SKM-1 (cell line): ENCODE results near the gene BRMS1.
"Not testable (repeated sequence)": the region's sequence is repeated elsewhere in the genome, so short reads cannot be mapped to it uniquely, and the experiment has no call there.

ENCODE experiments used
- DNase-seq: peaks from one replicate; lab custom pipeline; 2025; ENCODE audit not compliant: unreplicated experiment; lab: John Stamatoyannopoulos, UW

The BRMS1 gene

GRCh38 chr11:66344550-66345315 lies at the start of gene BRMS1:
BRMS1 (minus strand) TSS chr11:66345104; CDS start chr11:66342234, 2,870 bp downstream.
- peak; percentile 81 for DNase-seq

DNA sequence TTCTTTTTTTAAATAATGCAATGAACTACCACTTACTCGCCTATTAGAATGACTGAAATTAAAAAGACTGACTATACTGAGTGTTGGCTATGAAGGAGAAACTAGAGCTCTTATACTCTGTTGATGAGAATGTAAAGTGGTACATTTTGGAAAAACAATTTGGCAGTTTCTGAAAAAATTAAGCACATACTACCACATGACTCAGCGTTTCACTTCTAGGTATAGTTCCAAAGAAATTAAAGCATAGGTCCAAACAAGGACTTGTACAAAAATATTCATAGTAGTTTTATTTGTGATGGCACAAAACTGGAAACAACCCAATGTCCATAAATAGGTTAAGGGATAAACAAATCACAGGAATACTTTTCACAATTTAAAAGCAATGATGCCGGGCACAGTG lies 49.0 kb upstream of the BRMS1 start:
- no peak for DNase-seq

- DNase-seq: no peak
These were observed 46.4 kb upstream of the BRMS1 start for GRCh38 chr11:66391322-66391721.

DNA sequence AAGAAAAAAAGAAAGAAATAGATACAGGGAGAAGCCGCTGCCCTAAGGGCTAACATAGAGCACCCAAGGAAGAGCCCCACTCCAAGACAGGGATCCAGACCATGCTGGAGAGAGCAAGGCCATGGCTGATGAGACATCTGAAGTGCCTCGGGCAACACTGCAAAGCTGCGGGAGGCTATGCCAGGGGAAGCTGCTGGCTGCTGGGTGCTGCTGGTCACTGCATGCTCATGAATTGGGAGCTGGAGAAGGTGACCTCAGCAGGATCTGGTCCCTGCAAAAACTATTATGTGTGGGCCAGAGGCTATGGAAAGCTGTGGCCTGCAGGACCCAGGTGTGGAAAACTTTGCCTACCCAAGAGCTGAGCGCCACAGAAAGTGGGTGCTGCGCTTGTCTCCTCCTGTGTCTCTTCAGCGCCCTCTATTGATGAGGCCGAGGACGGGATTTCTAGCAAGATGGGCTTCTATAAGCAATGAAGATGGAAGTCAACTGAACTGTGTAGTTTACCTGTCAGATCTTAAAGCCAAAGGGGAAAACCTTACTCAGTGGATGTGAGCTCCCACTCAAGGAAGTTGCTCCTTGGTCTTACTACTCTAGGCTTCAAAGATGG lies 44.0 kb upstream of the BRMS1 start:
- peak; percentile 79 for DNase-seq

GRCh38 chr11:66386171-66387069 lies 41.5 kb upstream of the BRMS1 start:
- peak; percentile 82 for DNase-seq

DNA sequence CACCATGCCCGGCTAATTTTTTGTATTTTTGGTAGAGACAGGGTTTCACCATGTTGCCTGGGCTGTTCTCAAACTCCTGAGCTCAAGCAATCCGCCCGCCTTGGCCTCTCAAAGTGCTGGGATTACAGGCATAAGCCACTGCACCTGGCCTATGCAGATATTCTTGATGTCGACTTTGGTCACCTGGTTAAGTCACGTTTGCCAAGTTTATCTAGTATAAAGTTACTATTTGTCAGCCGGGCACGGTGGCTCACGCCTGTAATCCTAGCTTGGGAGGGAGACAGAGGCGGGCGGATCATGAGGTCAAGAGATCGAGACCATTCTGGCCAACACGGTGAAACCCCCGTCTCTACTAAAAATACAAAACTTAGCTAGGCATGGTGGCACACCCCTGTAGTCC lies 39.4 kb upstream of the BRMS1 start:
- not testable (repeated sequence) for DNase-seq

DNA sequence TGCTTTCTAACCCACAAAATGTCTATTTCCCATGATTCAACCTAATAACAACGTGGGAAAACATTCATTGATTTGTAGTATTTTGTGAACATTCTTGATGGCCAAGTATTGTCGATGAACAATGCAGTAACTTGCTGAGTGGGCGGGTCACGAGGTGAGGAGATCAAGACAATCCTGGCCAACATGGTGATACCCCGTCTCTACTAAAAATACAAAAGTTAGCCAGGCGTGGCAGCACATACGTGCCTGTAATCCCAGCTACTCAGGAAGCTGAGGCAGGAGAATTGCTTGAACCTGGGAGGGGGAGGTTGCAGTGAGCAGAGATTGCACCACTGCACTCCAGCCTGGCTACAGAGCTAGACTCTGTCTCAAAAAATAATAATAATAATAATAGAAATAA lies 35.4 kb upstream of the BRMS1 start:
- DNase-seq: not testable (repeated sequence)

DNA sequence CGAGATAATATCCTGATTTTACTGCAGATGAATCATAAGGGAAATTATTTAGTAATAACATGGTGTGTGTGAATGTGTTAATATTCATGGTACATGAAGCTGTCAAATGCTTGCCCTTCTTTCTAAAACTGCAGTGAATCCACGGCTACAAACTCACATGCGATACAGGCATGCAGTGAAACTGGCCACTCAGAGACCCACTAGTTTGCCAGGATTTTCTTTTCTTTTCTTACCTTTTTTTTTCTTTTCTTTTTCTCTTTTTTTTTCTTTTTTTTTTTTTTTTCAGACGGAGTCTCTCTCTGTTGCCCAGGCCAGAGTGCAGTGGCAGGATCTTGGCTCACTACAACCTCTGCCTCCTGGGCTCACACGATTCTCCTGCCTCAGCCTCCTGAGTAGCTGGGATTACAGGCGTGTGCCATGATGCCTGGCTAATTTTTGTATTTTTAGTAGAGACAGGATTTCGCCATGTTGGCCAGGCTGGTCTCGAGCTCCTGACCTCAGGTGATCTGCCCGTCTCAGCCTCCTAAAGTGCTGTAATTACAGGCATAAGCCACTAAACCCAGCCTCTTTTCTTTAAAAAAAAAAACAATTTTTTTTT lies 28.9 kb upstream of the BRMS1 start:
- not testable (repeated sequence) for DNase-seq

GRCh38 chr11:66373265-66373664 lies 28.4 kb upstream of the BRMS1 start:
- no peak for DNase-seq

- DNase-seq: no peak
These were observed 26.9 kb upstream of the BRMS1 start, which contains the start of gene SLC29A2 for GRCh38 chr11:66371627-66372415. SLC29A2 (minus strand) TSS chr11:66371760; CDS start chr11:66371591, 169 bp downstream.

GRCh38 chr11:66369073-66369894 lies 24.4 kb upstream of the BRMS1 start:
- no peak for DNase-seq

GRCh38 chr11:66368484-66368883 lies 23.6 kb upstream of the BRMS1 start:
- no peak for DNase-seq

- DNase-seq: no peak
These were observed 22.8 kb upstream of the BRMS1 start for GRCh38 chr11:66367561-66368312.

- no peak for DNase-seq
These were observed 22.1 kb upstream of the BRMS1 start for GRCh38 chr11:66366844-66367477.

DNA sequence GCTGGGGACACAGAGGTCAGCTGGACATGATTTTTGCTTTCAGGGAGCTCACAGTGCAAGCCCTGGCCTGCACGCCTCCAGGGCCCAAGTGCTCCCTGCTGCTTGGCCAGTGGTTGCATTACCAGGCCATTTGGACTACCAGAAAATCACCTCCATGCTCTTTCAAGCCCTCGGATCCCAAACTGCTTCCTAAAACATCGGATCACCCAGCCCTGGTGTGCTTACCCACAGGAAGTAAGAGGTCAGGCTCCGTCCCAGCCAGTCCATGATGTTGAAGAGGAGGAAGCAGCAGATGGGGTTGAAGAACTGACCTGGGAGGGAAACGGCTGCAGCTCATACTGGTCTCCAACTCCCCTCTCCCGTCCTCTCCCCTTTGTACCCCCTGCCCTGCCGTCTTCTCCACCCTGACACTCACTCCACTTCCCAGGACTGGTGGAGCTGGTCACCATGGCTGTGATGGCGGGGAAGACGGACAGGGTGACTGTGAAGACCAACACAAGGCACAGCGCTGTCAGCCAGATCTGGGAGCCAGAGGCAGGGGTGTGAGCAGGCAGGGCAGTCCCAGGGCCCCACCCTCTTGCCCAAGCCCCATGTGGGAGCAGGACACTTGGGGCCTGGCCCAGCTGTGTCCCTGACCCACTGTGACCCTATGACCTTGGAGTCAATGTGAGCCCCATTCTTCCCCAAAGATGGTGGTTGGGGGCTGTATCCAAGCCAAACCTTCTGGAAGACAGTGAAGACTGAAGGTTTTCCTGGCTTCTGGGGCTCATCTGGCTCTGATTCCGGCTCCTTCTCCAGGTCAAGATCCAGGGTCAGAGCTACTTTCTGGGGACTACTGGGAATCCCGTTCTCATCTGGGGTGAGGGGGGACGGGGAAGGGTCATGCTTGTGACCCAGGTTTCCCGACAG lies 21.1 kb upstream of the BRMS1 start:
- DNase-seq: no peak

DNA sequence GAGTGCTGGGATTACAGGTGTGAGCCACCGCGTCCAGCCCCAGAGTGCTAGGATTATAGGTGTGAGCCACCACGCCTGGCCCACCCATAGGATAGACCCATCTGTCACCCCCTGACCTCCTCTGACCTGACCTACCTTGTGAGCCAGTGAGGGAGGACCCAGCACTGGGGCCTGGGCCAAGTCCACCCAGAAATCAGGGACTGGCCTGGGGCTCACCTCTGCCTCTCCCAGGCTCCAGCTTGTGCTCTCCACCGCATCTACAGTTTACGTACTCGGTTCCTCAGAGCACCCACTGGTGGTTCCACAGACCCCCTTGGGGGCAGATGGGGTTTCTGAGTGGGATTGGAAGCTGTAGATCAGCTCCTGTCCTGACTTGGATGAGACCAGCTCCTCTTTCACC lies 20.3 kb upstream of the BRMS1 start:
- DNase-seq: no peak

DNA sequence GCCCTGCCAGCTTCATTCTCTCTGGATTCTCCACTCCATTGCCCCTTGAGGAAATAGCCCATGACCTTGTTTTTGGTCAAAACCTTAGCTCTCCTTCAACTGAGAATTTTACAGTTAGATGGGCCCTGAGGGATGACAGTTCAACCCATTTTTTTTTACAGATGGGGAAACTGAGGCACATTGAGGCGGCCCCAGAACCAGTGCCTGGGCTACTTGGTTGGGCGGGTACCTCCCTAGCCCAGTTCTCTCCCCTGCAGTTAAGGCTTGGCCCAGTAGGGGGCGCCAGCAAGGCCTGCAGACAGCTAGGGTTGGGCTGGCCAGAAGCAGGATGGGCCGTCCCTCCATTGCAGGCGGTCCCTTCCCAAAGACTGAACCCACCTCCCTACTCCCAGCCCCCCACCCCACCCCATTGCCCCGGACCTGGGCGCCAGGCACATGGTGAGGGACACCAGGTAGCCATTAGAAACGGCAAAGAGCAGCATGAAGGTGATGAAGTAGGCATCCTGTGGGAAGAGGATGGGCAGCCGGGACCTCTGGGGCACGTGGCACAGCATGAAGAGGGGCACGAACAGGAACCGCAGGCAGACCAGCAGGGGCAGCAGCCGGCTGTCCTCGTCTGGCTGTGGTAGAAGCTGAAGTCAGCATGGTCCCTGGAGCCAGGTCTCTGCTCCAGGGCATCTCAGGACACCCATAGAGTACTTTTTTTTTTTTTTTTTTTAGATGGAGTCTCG lies 19.1 kb upstream of the BRMS1 start:
- DNase-seq: peak; percentile 5
